Measurements from ENCODE around the gene DEDD2. TPM values are rescaled to one million over a fixed set of nuclear protein-coding genes. Genes with fewer than 3 reads are reported as not detected.

Gene DEDD2
- total RNA-seq, 2 experiments from 2014 or later = 41.3 to 42.2 TPM

GRCh38 chr19:42176990-42177685, 40.3 kb downstream of the DEDD2 start:
- no peak overlapping the region for H3K4me3 Mint-ChIP-seq
- H3K36me3 Mint-ChIP-seq = no peaks in the 10 kb centered on the region
- H3K27ac Mint-ChIP-seq = no peak overlapping the region
- H3K9me3 Mint-ChIP-seq = no peaks in the 10 kb centered on the region
- DNase-seq = peak; percentile 79
- POLR2A ChIA-PET = interaction anchor here (0.8 to 2.2 kb wide), 4 partner anchors 8 to 43 kb away, joined by 3 to 7 read pairs (median 4); partner anchors contain the start of gene ZNF526
- peaks cover 13% of the 10 kb centered on the region for H3K4me1 Mint-ChIP-seq
- peak; percentile 91 for ATAC-seq (ENCODE audit: low read depth)
- peaks cover 32% of the 10 kb centered on the region for H3K27me3 Mint-ChIP-seq

GRCh38 chr19:42176649-42176989, 40.9 kb downstream of the DEDD2 start:
- peak overlapping the region; percentile 18 for H3K27ac Mint-ChIP-seq
- peaks cover 26% of the 10 kb centered on the region for H3K27me3 Mint-ChIP-seq
- no peaks in the 10 kb centered on the region for H3K9me3 Mint-ChIP-seq
- POLR2A ChIA-PET = interaction anchor here (0.8 to 2.2 kb wide), 4 partner anchors 8 to 44 kb away, joined by 3 to 7 read pairs (median 4); partner anchors contain the start of gene ZNF526
- peaks cover 13% of the 10 kb centered on the region for H3K4me1 Mint-ChIP-seq
- peak overlapping the region; percentile 87 for H3K4me3 Mint-ChIP-seq
- ATAC-seq (ENCODE audit: low read depth) (peak; percentile 52), DNase-seq (peak; percentile 59)
- no peaks in the 10 kb centered on the region for H3K36me3 Mint-ChIP-seq

DNA sequence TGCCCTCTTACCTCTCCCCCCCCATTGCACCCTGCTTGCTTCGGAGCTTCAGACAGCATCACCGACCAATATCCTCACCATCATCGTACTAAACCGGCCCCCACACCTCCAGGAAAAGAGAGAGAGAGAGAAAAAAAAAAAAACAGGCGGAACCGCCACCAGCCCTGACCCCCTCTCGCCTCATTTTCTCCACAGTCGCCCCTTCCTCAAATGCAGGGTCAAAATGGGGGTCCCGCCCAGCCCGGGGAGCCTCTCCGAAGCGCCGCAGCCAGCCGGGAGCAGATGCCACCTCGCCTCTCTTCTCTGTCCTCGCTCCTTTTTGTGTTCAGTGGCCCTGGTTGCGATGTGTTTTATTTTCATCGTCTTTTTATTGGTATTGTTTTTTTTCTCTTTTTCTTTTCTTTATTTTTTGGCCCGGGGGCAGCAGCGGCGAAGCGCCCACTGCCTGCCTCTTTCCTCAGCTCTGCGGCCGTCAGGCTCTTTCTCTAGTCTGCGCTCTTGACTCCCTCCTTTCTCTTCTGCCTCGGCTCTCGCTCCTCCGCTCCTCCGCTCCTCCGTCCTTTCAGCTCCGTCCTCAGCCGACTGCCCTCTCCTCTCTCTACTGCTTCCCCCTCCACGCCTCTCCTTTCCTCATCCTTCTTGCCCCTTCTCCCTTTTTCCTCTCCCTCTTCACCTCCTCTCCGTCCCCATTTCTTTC, 41.4 kb downstream of the DEDD2 start:
- H3K4me3 Mint-ChIP-seq = peak overlapping the region; percentile 87
- DNase-seq = no peak
- H3K36me3 Mint-ChIP-seq = no peaks in the 10 kb centered on the region
- H3K27me3 Mint-ChIP-seq = peaks cover 26% of the 10 kb centered on the region
- H3K27ac Mint-ChIP-seq = peak overlapping the region; percentile 18
- H3K9me3 Mint-ChIP-seq = no peaks in the 10 kb centered on the region
- ATAC-seq (ENCODE audit: low read depth) = no peak
- POLR2A ChIA-PET = interaction anchor here (0.7 to 2.2 kb wide), 4 partner anchors 9 to 64 kb away, joined by 3 to 7 read pairs (median 4); partner anchors contain the start of gene ZNF526
- peaks cover 13% of the 10 kb centered on the region for H3K4me1 Mint-ChIP-seq

DNA sequence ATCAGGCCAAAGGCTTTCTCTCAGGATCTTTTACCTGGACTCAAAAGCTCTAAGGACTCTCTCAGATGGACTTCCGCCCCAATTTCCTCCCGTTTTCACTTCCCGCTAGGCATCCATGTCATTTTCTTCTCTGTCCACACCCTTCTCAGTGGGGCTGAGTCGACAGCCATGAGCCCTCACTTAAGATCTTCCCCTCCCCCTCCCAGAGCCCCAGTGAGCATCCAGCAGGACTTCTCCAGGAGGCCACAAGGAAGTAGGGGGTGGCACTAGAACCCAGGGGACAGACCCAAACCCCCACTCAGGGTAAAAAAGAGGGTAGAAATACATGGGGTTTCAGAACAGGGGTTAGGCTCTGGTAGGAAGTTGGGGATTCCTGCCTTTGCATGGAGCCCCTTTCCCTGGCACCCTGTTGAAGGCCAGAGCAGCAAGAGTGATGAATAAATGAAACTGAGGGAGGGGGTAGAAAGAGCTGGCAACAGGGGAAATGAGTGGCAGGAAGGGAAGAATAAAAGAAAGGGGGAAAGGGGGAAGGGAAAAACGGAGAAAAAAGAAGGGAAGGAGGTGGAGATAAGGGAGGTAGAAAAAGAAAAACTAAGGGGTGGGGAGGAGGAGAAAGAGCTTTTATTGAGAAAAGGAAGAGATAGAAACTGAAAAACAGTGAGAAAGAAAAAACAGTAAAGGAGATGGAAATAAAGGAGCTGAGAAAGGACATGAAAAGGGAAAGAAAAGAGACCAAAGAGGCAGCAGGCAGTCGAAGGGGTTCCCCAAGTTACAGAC, 42.3 kb downstream of the DEDD2 start:
- POLR2A ChIA-PET = interaction anchor here (0.7 to 2.2 kb wide), 3 partner anchors 30 to 65 kb away, joined by 3 to 7 read pairs (median 3); partner anchors contain the start of gene ZNF526
- DNase-seq = no peak
- Mint-ChIP-seq H3K4me1 (peaks cover 13% of the 10 kb centered on the region), H3K4me3 (peak overlapping the region; percentile 87), H3K9me3 (no peaks in the 10 kb centered on the region), H3K36me3 (no peaks in the 10 kb centered on the region), H3K27ac (no peak overlapping the region), H3K27me3 (peaks cover 26% of the 10 kb centered on the region)
- ATAC-seq (ENCODE audit: low read depth) = no peak

DNA sequence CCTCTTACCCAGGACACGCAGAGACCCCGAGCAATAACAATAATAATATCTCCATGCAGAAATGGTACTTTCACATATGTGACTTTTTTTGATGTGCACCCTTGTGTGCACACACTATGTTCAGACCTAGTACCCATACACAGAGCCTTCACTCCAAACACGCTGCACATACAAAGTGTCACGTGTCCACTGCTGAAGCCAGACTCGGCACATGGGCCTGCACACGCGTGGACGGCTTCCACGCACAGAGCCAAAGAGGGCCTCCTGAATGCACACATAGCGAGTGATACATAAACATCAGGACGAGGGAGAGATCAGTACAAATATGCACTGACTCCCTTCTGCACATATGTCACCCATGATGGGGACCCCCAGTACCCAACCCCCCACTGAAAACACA, 43.3 kb downstream of the DEDD2 start:
- ATAC-seq (ENCODE audit: low read depth) (no peak), DNase-seq (no peak)
- POLR2A ChIA-PET = interaction anchor here (1.4 kb wide), 1 partner anchor 29 kb away, joined by 3 read pairs; no protein-coding TSS in a partner anchor
- H3K4me1 Mint-ChIP-seq = peaks cover 13% of the 10 kb centered on the region
- no peak overlapping the region for H3K27ac Mint-ChIP-seq
- peaks cover 26% of the 10 kb centered on the region for H3K27me3 Mint-ChIP-seq
- peak overlapping the region; percentile 17 for H3K4me3 Mint-ChIP-seq
- H3K36me3 Mint-ChIP-seq = no peaks in the 10 kb centered on the region
- no peaks in the 10 kb centered on the region for H3K9me3 Mint-ChIP-seq

DNA sequence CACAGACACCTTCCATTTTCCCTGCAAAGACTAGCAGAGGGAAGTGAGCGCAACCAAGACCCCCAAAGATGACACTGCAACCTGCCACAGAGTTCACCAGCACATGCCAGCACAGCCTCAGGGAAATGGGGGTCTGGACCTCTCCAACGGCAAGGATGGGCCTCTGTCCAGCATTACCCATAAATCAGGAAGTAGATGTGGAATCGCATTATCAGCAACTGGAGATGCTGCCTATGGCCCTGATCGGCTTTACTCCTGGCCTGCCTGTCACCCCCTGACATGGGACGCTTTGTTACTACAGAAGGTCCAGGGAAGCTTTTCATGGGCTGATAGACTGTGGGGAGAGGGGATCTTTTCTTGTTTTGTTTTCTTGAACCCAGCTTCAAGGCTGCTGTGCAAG, 43.8 kb downstream of the DEDD2 start:
- DNase-seq (no peak), ATAC-seq (ENCODE audit: low read depth) (no peak)
- H3K4me1 Mint-ChIP-seq = peaks cover 13% of the 10 kb centered on the region
- POLR2A ChIA-PET = no interaction called here
- peaks cover 26% of the 10 kb centered on the region for H3K27me3 Mint-ChIP-seq
- H3K9me3 Mint-ChIP-seq = no peaks in the 10 kb centered on the region
- H3K4me3 Mint-ChIP-seq = no peak overlapping the region
- H3K27ac Mint-ChIP-seq = no peak overlapping the region
- no peaks in the 10 kb centered on the region for H3K36me3 Mint-ChIP-seq

DNA sequence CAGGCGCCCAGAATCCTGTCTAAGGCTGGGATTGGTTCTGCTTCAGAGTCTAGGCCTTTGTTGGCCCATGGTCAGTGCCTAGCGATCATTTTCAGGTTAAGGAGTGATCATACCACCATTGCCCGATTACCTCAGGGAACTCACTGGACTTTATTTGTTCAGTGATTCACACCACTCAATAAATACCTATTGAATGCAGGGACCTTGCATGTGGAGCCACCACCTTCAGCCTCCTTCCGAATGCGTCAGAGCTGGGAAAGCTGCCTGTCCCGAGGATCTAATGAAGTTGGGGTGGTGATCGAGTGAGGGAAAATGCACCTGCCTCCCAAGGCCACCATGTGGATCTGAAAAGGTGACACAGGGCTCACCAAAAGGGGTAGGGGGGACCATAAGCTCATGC, 45.2 kb downstream of the DEDD2 start:
- DNase-seq (no peak), ATAC-seq (ENCODE audit: low read depth) (no peak)
- Mint-ChIP-seq H3K4me3 (no peak overlapping the region), H3K27ac (no peak overlapping the region), H3K4me1 (peaks cover 14% of the 10 kb centered on the region), H3K36me3 (no peaks in the 10 kb centered on the region), H3K9me3 (no peaks in the 10 kb centered on the region), H3K27me3 (peaks cover 26% of the 10 kb centered on the region)
- POLR2A ChIA-PET = no interaction called here

GRCh38 chr19:42170715-42171114, 46.8 kb downstream of the DEDD2 start:
- Mint-ChIP-seq H3K4me3 (no peak overlapping the region), H3K9me3 (no peaks in the 10 kb centered on the region), H3K27me3 (peaks cover 24% of the 10 kb centered on the region), H3K4me1 (peaks cover 7% of the 10 kb centered on the region), H3K27ac (no peak overlapping the region), H3K36me3 (no peaks in the 10 kb centered on the region)
- DNase-seq (no peak), ATAC-seq (ENCODE audit: low read depth) (no peak)
- POLR2A ChIA-PET = no interaction called here

GRCh38 chr19:42169486-42170413, 47.7 kb downstream of the DEDD2 start:
- DNase-seq (no peak), ATAC-seq (ENCODE audit: low read depth) (no peak)
- peaks cover 8% of the 10 kb centered on the region for H3K4me1 Mint-ChIP-seq
- POLR2A ChIA-PET = no interaction called here
- peaks cover 14% of the 10 kb centered on the region for H3K27me3 Mint-ChIP-seq
- no peak overlapping the region for H3K27ac Mint-ChIP-seq
- H3K4me3 Mint-ChIP-seq = no peak overlapping the region
- no peaks in the 10 kb centered on the region for H3K9me3 Mint-ChIP-seq
- H3K36me3 Mint-ChIP-seq = no peaks in the 10 kb centered on the region

DNA sequence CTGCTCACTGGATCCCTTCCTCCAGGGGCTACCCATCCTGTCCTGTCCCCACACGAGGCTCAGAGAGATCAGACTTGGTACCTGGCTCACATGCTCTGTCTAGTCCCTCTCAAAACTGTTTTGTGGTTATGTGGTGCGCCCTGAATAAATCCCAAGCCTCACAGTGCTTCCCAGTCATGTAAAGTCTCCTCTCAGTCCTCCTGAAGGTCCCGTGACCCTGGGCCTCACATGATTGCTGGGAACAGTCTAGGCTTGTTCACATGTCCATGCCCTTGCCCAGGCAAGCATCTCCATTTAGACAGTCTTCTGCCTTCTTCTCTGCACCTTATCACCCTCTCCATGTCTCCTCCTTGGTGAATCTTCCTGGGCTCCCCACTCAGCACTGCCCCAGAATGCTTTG, 49.3 kb downstream of the DEDD2 start:
- Mint-ChIP-seq H3K27ac (no peak overlapping the region), H3K4me3 (no peak overlapping the region), H3K9me3 (no peaks in the 10 kb centered on the region), H3K4me1 (peaks cover 8% of the 10 kb centered on the region), H3K27me3 (peaks cover 8% of the 10 kb centered on the region), H3K36me3 (no peaks in the 10 kb centered on the region)
- no peak for ATAC-seq (ENCODE audit: low read depth)
- POLR2A ChIA-PET = no interaction called here
- DNase-seq = no peak

DNA sequence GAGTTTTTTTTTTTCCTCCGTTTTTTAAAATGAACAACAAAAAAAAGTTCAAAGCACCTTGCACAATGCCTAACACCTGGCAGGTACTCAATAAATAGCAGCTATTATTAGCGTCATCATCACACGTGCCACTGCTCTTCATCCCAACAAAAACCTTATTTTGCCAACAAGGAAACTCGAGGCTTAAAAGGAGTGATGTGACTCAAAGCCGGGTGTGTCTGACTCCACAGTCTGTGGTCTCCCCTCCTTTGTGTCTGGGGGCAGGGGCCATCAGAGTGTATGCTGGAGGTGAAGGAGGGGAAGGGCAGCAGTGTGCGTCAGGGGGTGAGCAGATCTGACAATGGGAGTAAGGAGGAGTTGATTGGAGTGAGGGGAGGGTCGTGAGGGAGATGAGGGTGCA, 51.2 kb downstream of the DEDD2 start:
- Mint-ChIP-seq H3K36me3 (no peaks in the 10 kb centered on the region), H3K27me3 (peaks cover 12% of the 10 kb centered on the region), H3K9me3 (no peaks in the 10 kb centered on the region), H3K4me3 (no peak overlapping the region), H3K27ac (no peak overlapping the region), H3K4me1 (peaks cover 8% of the 10 kb centered on the region)
- POLR2A ChIA-PET = no interaction called here
- DNase-seq (no peak), ATAC-seq (ENCODE audit: low read depth) (no peak)

GRCh38 chr19:42165146-42165545, 52.3 kb downstream of the DEDD2 start:
- Mint-ChIP-seq H3K27ac (no peak overlapping the region), H3K27me3 (peaks cover 18% of the 10 kb centered on the region), H3K4me1 (peaks cover 8% of the 10 kb centered on the region), H3K9me3 (no peaks in the 10 kb centered on the region), H3K4me3 (no peak overlapping the region), H3K36me3 (no peaks in the 10 kb centered on the region)
- ATAC-seq (ENCODE audit: low read depth) (no peak), DNase-seq (no peak)
- POLR2A ChIA-PET = no interaction called here

All from activated naive CD8-positive, alpha-beta T cell treated with anti-CD3 and anti-CD28 coated beads, Interleukin-2, amount 10 ng/mL, durations not matched to agents 7 days and 5 days (primary cell).